ENCODE measurements around the gene GASK1A. TPM values are rescaled to one million over a fixed set of nuclear protein-coding genes. Genes with fewer than 3 reads are reported as not detected.

The GASK1A gene
- total and polyA plus RNA-seq, 2 donors (not counting 1 experiment from before 2014, with no cell fraction given): 0.14 to 1.8 TPM

DNA sequence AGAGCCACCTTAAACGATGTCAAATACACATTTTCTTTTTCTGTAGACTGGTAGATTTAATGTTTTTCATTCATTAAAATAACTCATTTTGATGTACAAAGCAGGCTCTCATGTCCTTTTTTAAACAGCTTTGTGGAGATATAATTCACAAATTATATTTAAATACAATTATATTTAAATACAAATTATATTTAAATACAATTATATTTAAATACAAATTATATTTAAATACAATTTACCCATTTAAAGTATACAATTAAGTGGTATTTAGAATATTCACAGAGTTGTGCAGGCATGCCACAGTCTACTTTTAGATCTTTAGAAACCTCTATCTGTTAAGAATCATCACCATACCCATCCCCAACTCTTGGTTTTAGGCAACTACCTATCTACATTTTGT lies 36.4 kb upstream of the GASK1A start:
- no peak overlapping the region for H3K4me3 ChIP-seq (replicated peaks in 1 of 4; ENCODE audit: control extremely low read depth in 1 of 4, insufficient read depth in 1 of 4, low read depth in 3 of 4, low read length in 4 of 4)
- H3K36me3 ChIP-seq (ENCODE audit: control insufficient read depth, insufficient read depth, low read length): no peaks in the 10 kb centered on the region
- H2AFZ ChIP-seq (ENCODE audit: low read length): no peak overlapping the region
- no peak for DNase-seq (ENCODE audit: low read depth in 2 of 2)
- H3K4me2 ChIP-seq (ENCODE audit: extremely low read depth, insufficient read depth, low read length): no peak overlapping the region
- H4K20me1 ChIP-seq (ENCODE audit: control insufficient read depth, extremely low read depth, insufficient read depth, low read length): no peaks in the 10 kb centered on the region
- H3K27ac ChIP-seq (ENCODE audit: insufficient read depth, low read length): no peak overlapping the region
- H3K27me3 ChIP-seq (ENCODE audit: control insufficient read depth, insufficient read depth, low read length): no peaks in the 10 kb centered on the region
- H3K79me2 ChIP-seq (ENCODE audit: control insufficient read depth, insufficient read depth, low read length): no peaks in the 10 kb centered on the region
- no peaks in the 10 kb centered on the region for H3K4me1 ChIP-seq (ENCODE audit: control insufficient read depth, extremely low read depth, insufficient read depth, low read length)
- no peak overlapping the region for H3K9ac ChIP-seq (ENCODE audit: insufficient read depth, low read length)
- no peak for TF ChIP-seq EZH2 (IDR thresholded peaks at IDR 0.05; ENCODE audit: low read length, missing control alignments)
- TF ChIP-seq, protein P1, sequence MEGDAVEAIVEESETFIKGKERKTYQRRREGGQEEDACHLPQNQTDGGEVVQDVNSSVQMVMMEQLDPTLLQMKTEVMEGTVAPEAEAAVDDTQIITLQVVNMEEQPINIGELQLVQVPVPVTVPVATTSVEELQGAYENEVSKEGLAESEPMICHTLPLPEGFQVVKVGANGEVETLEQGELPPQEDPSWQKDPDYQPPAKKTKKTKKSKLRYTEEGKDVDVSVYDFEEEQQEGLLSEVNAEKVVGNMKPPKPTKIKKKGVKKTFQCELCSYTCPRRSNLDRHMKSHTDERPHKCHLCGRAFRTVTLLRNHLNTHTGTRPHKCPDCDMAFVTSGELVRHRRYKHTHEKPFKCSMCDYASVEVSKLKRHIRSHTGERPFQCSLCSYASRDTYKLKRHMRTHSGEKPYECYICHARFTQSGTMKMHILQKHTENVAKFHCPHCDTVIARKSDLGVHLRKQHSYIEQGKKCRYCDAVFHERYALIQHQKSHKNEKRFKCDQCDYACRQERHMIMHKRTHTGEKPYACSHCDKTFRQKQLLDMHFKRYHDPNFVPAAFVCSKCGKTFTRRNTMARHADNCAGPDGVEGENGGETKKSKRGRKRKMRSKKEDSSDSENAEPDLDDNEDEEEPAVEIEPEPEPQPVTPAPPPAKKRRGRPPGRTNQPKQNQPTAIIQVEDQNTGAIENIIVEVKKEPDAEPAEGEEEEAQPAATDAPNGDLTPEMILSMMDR (conservative IDR thresholded peaks at IDR 0.05 in 1 of 2, IDR thresholded peaks at IDR 0.05 in 1 of 2; ENCODE audit: low read depth in 1 of 2, low read length in 2 of 2): no peak
- no peaks in the 10 kb centered on the region for H3K9me3 ChIP-seq (ENCODE audit: control insufficient read depth, insufficient read depth, low read depth, low read length)

DNA sequence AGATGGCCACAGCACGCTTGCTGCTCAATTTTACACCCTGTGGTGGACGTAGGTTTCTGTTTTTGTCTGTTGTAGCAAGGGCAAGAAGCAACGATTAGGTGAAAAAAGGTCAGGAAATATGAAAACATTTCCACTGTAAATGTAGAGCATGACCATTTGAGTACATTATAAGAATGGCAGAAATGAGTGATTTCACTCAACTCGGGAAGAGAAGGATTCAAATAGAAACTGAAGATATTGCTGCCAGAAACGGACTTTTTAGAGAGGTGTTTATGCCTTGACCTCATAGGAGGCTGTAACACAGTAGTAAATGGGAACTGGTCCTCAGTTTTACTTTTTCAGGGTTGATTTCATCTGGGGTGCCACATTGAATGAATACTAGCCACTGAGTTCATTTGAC lies 33.1 kb upstream of the GASK1A start:
- H4K20me1 ChIP-seq (ENCODE audit: control insufficient read depth, extremely low read depth, insufficient read depth, low read length): no peaks in the 10 kb centered on the region
- no peaks in the 10 kb centered on the region for H3K4me1 ChIP-seq (ENCODE audit: control insufficient read depth, extremely low read depth, insufficient read depth, low read length)
- no peak overlapping the region for H3K9ac ChIP-seq (ENCODE audit: insufficient read depth, low read length)
- H3K4me3 ChIP-seq (replicated peaks in 1 of 4; ENCODE audit: control extremely low read depth in 1 of 4, insufficient read depth in 1 of 4, low read depth in 3 of 4, low read length in 4 of 4): no peak overlapping the region
- no peak for DNase-seq (ENCODE audit: low read depth in 2 of 2)
- H3K36me3 ChIP-seq (ENCODE audit: control insufficient read depth, insufficient read depth, low read length): no peaks in the 10 kb centered on the region
- H3K27ac ChIP-seq (ENCODE audit: insufficient read depth, low read length): no peak overlapping the region
- no peak for TF ChIP-seq EZH2 (IDR thresholded peaks at IDR 0.05; ENCODE audit: low read length, missing control alignments)
- TF ChIP-seq, protein P1 (conservative IDR thresholded peaks at IDR 0.05 in 1 of 2, IDR thresholded peaks at IDR 0.05 in 1 of 2; ENCODE audit: low read depth in 1 of 2, low read length in 2 of 2): no peak
- H3K4me2 ChIP-seq (ENCODE audit: extremely low read depth, insufficient read depth, low read length): no peak overlapping the region
- no peak overlapping the region for H2AFZ ChIP-seq (ENCODE audit: low read length)
- H3K27me3 ChIP-seq (ENCODE audit: control insufficient read depth, insufficient read depth, low read length): no peaks in the 10 kb centered on the region
- H3K79me2 ChIP-seq (ENCODE audit: control insufficient read depth, insufficient read depth, low read length): no peaks in the 10 kb centered on the region
- no peaks in the 10 kb centered on the region for H3K9me3 ChIP-seq (ENCODE audit: control insufficient read depth, insufficient read depth, low read depth, low read length)

DNA sequence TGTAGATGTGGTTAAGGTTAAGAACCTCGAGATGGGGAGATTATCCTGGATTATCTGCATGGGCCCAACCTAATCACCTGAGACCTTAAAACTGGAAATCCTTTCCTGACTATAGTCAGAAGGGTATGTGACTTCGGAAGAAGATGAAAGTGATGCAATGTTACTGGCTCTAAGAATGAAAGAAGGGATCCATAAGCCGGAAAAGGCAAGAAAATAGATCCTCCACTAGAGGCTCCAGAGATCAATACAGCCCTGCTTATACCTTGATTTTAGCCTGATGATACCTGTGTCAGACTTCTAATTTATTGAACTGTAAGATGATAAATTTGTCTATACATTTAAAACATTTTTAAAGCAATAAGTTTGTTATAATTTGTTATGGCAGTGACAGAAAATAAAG lies 21.5 kb upstream of the GASK1A start:
- no peaks in the 10 kb centered on the region for H4K20me1 ChIP-seq (ENCODE audit: control insufficient read depth, extremely low read depth, insufficient read depth, low read length)
- no peaks in the 10 kb centered on the region for H3K36me3 ChIP-seq (ENCODE audit: control insufficient read depth, insufficient read depth, low read length)
- no peaks in the 10 kb centered on the region for H3K27me3 ChIP-seq (ENCODE audit: control insufficient read depth, insufficient read depth, low read length)
- no peak for TF ChIP-seq EZH2 (IDR thresholded peaks at IDR 0.05; ENCODE audit: low read length, missing control alignments)
- TF ChIP-seq, protein P1 (conservative IDR thresholded peaks at IDR 0.05 in 1 of 2, IDR thresholded peaks at IDR 0.05 in 1 of 2; ENCODE audit: low read depth in 1 of 2, low read length in 2 of 2): peak in 1 of 2 donors; percentile 32
- no peak overlapping the region for H3K4me2 ChIP-seq (ENCODE audit: extremely low read depth, insufficient read depth, low read length)
- no peaks in the 10 kb centered on the region for H3K79me2 ChIP-seq (ENCODE audit: control insufficient read depth, insufficient read depth, low read length)
- no peak overlapping the region for H3K27ac ChIP-seq (ENCODE audit: insufficient read depth, low read length)
- H3K9me3 ChIP-seq (ENCODE audit: control insufficient read depth, insufficient read depth, low read depth, low read length): no peaks in the 10 kb centered on the region
- no peak for DNase-seq (ENCODE audit: low read depth in 2 of 2)
- no peak overlapping the region for H3K9ac ChIP-seq (ENCODE audit: insufficient read depth, low read length)
- no peak overlapping the region for H2AFZ ChIP-seq (ENCODE audit: low read length)
- H3K4me3 ChIP-seq (replicated peaks in 1 of 4; ENCODE audit: control extremely low read depth in 1 of 4, insufficient read depth in 1 of 4, low read depth in 3 of 4, low read length in 4 of 4): no peak overlapping the region
- no peaks in the 10 kb centered on the region for H3K4me1 ChIP-seq (ENCODE audit: control insufficient read depth, extremely low read depth, insufficient read depth, low read length)

Data from fibroblast of lung (primary cell).